IPS-11a (cell line): ENCODE results near the gene LAMA3.

Source experiments
- H3K4me3 ChIP-seq: one replicate; pipeline ENCODE4 v1.5.1; 2013; ENCODE audit warnings: low read depth, low read length, control low read depth

Gene LAMA3

GRCh38 chr18:23875966-23876895 lies 187.0 kb downstream of the LAMA3 start:
- H3K4me3 ChIP-seq, result no peak overlapping the region

GRCh38 chr18:23876921-23877320 lies 187.7 kb downstream of the LAMA3 start:
- H3K4me3 ChIP-seq, result no peak overlapping the region

- H3K4me3 ChIP-seq, result no peak overlapping the region
Measured at GRCh38 chr18:23877371-23877770, 188.1 kb downstream of the LAMA3 start.

GRCh38 chr18:23878336-23878900 lies 189.2 kb downstream of the LAMA3 start:
- H3K4me3 ChIP-seq, result no peak overlapping the region

GRCh38 chr18:23879126-23879525 lies 189.9 kb downstream of the LAMA3 start:
- H3K4me3 ChIP-seq, result no peak overlapping the region

GRCh38 chr18:23879544-23879943 lies 190.3 kb downstream of the LAMA3 start:
- no peak overlapping the region for H3K4me3 ChIP-seq

- H3K4me3 ChIP-seq, result no peak overlapping the region
Measured at GRCh38 chr18:23879966-23880565, 190.8 kb downstream of the LAMA3 start.

- no peak overlapping the region for H3K4me3 ChIP-seq
Measured at GRCh38 chr18:23880931-23881617, 191.8 kb downstream of the LAMA3 start.

- H3K4me3 ChIP-seq, result no peak overlapping the region
Measured at GRCh38 chr18:23881778-23882177, 192.5 kb downstream of the LAMA3 start.

- no peak overlapping the region for H3K4me3 ChIP-seq
Measured at GRCh38 chr18:23882616-23883276, 193.5 kb downstream of the LAMA3 start.

- H3K4me3 ChIP-seq, result no peak overlapping the region
Measured at GRCh38 chr18:23883277-23883790, 194.1 kb downstream of the LAMA3 start.

- H3K4me3 ChIP-seq, result no peak overlapping the region
Measured at GRCh38 chr18:23884681-23885375, 195.6 kb downstream of the LAMA3 start.

- no peak overlapping the region for H3K4me3 ChIP-seq
Measured at GRCh38 chr18:23885750-23886149, 196.5 kb downstream of the LAMA3 start.

- H3K4me3 ChIP-seq, result no peak overlapping the region
Measured at GRCh38 chr18:23887035-23887434, 197.8 kb downstream of the LAMA3 start.

GRCh38 chr18:23887493-23887892 lies 198.2 kb downstream of the LAMA3 start:
- H3K4me3 ChIP-seq, result no peak overlapping the region

GRCh38 chr18:23888881-23889280 lies 199.6 kb downstream of the LAMA3 start:
- H3K4me3 ChIP-seq, result no peak overlapping the region

- H3K4me3 ChIP-seq, result no peak overlapping the region
Measured at GRCh38 chr18:23889907-23890306, 200.7 kb downstream of the LAMA3 start.

- no peak overlapping the region for H3K4me3 ChIP-seq
Measured at GRCh38 chr18:23890589-23890988, 201.3 kb downstream of the LAMA3 start.

GRCh38 chr18:23893653-23894052 lies 204.4 kb downstream of the LAMA3 start:
- H3K4me3 ChIP-seq, result no peak overlapping the region

GRCh38 chr18:23894661-23895175 lies 205.5 kb downstream of the LAMA3 start:
- H3K4me3 ChIP-seq, result no peak overlapping the region
